ENCODE results near the gene PXDC1. TPM values are rescaled to one million over a fixed set of nuclear protein-coding genes. Genes with fewer than 3 reads are reported as not detected.

Gene PXDC1
- total RNA-seq, 1 experiment from 2014 or later: 42.9 TPM

- Mint-ChIP-seq H3K27me3 (ENCODE audit: insufficient read depth, unreplicated experiment) (no peaks in the 10 kb centered on the region), H3K36me3 (ENCODE audit: insufficient read depth, unreplicated experiment) (peaks cover 30% of the 10 kb centered on the region), H3K9me3 (ENCODE audit: unreplicated experiment) (no peaks in the 10 kb centered on the region), H3K4me3 (ENCODE audit: unreplicated experiment) (no peak overlapping the region), H3K4me1 (ENCODE audit: low read depth, unreplicated experiment) (peaks cover 18% of the 10 kb centered on the region), H3K27ac (ENCODE audit: unreplicated experiment) (peak overlapping the region; percentile 26)
- no peak overlapping the region for H3K4me3 ChIP-seq (ENCODE audit: low read depth, low read length)
- ChIA-PET POLR2A (no interaction called here), CTCF (interaction anchor here (1.8 to 2.1 kb wide), 2 partner anchors 189 to 234 kb away, joined by 7 to 12 read pairs; no protein-coding TSS in a partner anchor)
- DNase-seq: no peak
- H3K27me3 ChIP-seq (replicated peaks; ENCODE audit: control insufficient read depth, insufficient read depth, low read length): no peaks in the 10 kb centered on the region
- no peaks in the 10 kb centered on the region for H3K9me3 ChIP-seq
- intact Hi-C loops (cut with micrococcal nuclease; ENCODE audit: unreplicated experiment): loop anchor here (5.0 kb wide), 1 partner anchor 263 kb away; no protein-coding TSS in a partner anchor
- no peaks in the 10 kb centered on the region; the same call in none of the 2 replicates for H3K36me3 ChIP-seq (ENCODE audit: control insufficient read depth, insufficient read depth, low read length)
- TF ChIP-seq CTCF (IDR thresholded peaks at IDR 0.05; ENCODE audit: insufficient read depth in 1 of 2, low read depth in 1 of 2, low read length in 1 of 2, severe bottlenecking in 1 of 2, unreplicated experiment in 1 of 2): no peak
- BruUV-seq (replicated peaks): no TSS peak
- H3K4me1 ChIP-seq: peaks cover 20% of the 10 kb centered on the region
These were observed 7.2 kb downstream of the PXDC1 start for GRCh38 chr6:3744211-3744900.

DNA sequence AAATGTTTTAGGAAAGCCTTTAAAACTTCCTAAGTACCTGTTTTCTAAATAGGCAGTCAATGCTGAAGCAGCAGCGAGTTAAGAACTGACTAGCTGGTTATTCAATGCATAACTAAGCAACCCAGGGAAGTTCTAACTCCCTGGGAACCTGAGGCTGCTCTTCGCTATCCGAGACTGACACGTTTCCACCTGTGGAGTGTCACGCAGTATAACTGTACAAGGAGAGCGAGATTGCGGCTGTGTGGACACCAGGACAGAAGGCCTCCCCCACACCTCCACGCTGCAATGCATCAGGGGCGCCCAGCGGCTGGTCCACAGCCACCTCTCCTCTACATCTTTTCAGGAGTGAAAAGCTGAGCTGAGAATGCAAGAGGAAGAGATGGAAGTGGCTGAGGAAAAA is 8.0 kb downstream of the PXDC1 start:
- H3K36me3 ChIP-seq (ENCODE audit: control insufficient read depth, insufficient read depth, low read length): no peaks in the 10 kb centered on the region; the same call in none of the 2 replicates
- no peak overlapping the region for H3K4me3 ChIP-seq (ENCODE audit: low read depth, low read length)
- DNase-seq: no peak
- Mint-ChIP-seq H3K9me3 (ENCODE audit: unreplicated experiment) (no peaks in the 10 kb centered on the region), H3K27ac (ENCODE audit: unreplicated experiment) (peak overlapping the region; percentile 26), H3K36me3 (ENCODE audit: insufficient read depth, unreplicated experiment) (peaks cover 26% of the 10 kb centered on the region), H3K4me1 (ENCODE audit: low read depth, unreplicated experiment) (peaks cover 14% of the 10 kb centered on the region), H3K4me3 (ENCODE audit: unreplicated experiment) (no peak overlapping the region), H3K27me3 (ENCODE audit: insufficient read depth, unreplicated experiment) (no peaks in the 10 kb centered on the region)
- BruUV-seq (replicated peaks): no TSS peak
- intact Hi-C loops (cut with micrococcal nuclease; ENCODE audit: unreplicated experiment): loop anchor here (2.0 to 5.0 kb wide), 4 partner anchors 63 to 264 kb away; no protein-coding TSS in a partner anchor
- no peak for TF ChIP-seq CTCF (IDR thresholded peaks at IDR 0.05; ENCODE audit: insufficient read depth in 1 of 2, low read depth in 1 of 2, low read length in 1 of 2, severe bottlenecking in 1 of 2, unreplicated experiment in 1 of 2)
- H3K27me3 ChIP-seq (replicated peaks; ENCODE audit: control insufficient read depth, insufficient read depth, low read length): no peaks in the 10 kb centered on the region
- peaks cover 14% of the 10 kb centered on the region for H3K4me1 ChIP-seq
- POLR2A ChIA-PET: no interaction called here
- CTCF ChIA-PET: interaction anchor here (1.8 to 2.1 kb wide), 2 partner anchors 189 to 235 kb away, joined by 7 to 12 read pairs; no protein-coding TSS in a partner anchor
- H3K9me3 ChIP-seq: no peaks in the 10 kb centered on the region

GRCh38 chr6:3742426-3743344 is 8.8 kb downstream of the PXDC1 start:
- H3K9me3 Mint-ChIP-seq (ENCODE audit: unreplicated experiment): no peaks in the 10 kb centered on the region
- intact Hi-C loops (cut with micrococcal nuclease; ENCODE audit: unreplicated experiment): loop anchor here (1.0 to 5.0 kb wide), 7 partner anchors 64 to 265 kb away; no protein-coding TSS in a partner anchor
- Histone ChIP-seq H3K4me3 (ENCODE audit: low read depth, low read length) (no peak overlapping the region), H3K36me3 (ENCODE audit: control insufficient read depth, insufficient read depth, low read length) (no peaks in the 10 kb centered on the region; the same call in none of the 2 replicates), H3K27me3 (replicated peaks; ENCODE audit: control insufficient read depth, insufficient read depth, low read length) (no peaks in the 10 kb centered on the region), H3K4me1 (peaks cover 14% of the 10 kb centered on the region), H3K9me3 (no peaks in the 10 kb centered on the region)
- no TSS peak for BruUV-seq (replicated peaks)
- no peaks in the 10 kb centered on the region for H3K27me3 Mint-ChIP-seq (ENCODE audit: insufficient read depth, unreplicated experiment)
- TF ChIP-seq CTCF (IDR thresholded peaks at IDR 0.05; ENCODE audit: insufficient read depth in 1 of 2, low read depth in 1 of 2, low read length in 1 of 2, severe bottlenecking in 1 of 2, unreplicated experiment in 1 of 2): peak; percentile 90 to 91
- ChIA-PET CTCF (interaction anchor here (1.8 to 2.1 kb wide), 2 partner anchors 190 to 236 kb away, joined by 7 to 12 read pairs; no protein-coding TSS in a partner anchor), POLR2A (no interaction called here)
- H3K27ac Mint-ChIP-seq (ENCODE audit: unreplicated experiment): peak overlapping the region; percentile 16
- H3K36me3 Mint-ChIP-seq (ENCODE audit: insufficient read depth, unreplicated experiment): peaks cover 31% of the 10 kb centered on the region
- peaks cover 14% of the 10 kb centered on the region for H3K4me1 Mint-ChIP-seq (ENCODE audit: low read depth, unreplicated experiment)
- DNase-seq: peak; percentile 73 to 88
- H3K4me3 Mint-ChIP-seq (ENCODE audit: unreplicated experiment): no peak overlapping the region
